NK-92 treated with Interleukin-12 subunit alpha and Interleukin-12 subunit beta, amount 100 ng/mL, for 24 hours (cell line): ENCODE data around the gene S100A10.
A peak's percentile ranks its signal among the peaks of the same experiment; 100 is the strongest.

Experiments
- DNase-seq: peaks from one replicate; lab custom pipeline; 2025; lab: John Stamatoyannopoulos, UW

The S100A10 gene

GRCh38 chr1:152013664-152014237 is 20.1 kb upstream of the S100A10 start:
- peak; percentile 32 for DNase-seq

GRCh38 chr1:152009691-152010090 is 16.0 kb upstream of the S100A10 start:
- DNase-seq = no peak

- no peak for DNase-seq
These were observed 13.4 kb upstream of the S100A10 start for GRCh38 chr1:152007047-152007446.

- DNase-seq = no peak
These were observed 11.8 kb upstream of the S100A10 start for GRCh38 chr1:152005360-152005912.

GRCh38 chr1:152003846-152004442 is 10.3 kb upstream of the S100A10 start:
- no peak for DNase-seq

- DNase-seq = peak; percentile 12
These were observed 9.3 kb upstream of the S100A10 start for GRCh38 chr1:152002960-152003359.

GRCh38 chr1:152001631-152002584 is 8.2 kb upstream of the S100A10 start:
- peak; percentile 53 for DNase-seq

- no peak for DNase-seq
These were observed 7.4 kb upstream of the S100A10 start for GRCh38 chr1:152000964-152001630.

- DNase-seq = peak; percentile 33
These were observed 5.1 kb upstream of the S100A10 start for GRCh38 chr1:151998611-151999362.

- DNase-seq = no peak
These were observed 3.6 kb upstream of the S100A10 start for GRCh38 chr1:151997284-151997570.

GRCh38 chr1:151995774-151996173 is 2.1 kb upstream of the S100A10 start:
- no peak for DNase-seq

- DNase-seq = no peak
These were observed 1.3 kb upstream of the S100A10 start for GRCh38 chr1:151994956-151995355.

- DNase-seq = no peak
These were observed 450 bp downstream of the S100A10 start for GRCh38 chr1:151993084-151993733.

- DNase-seq = no peak
These were observed 1.2 kb downstream of the S100A10 start for GRCh38 chr1:151992303-151993083.

GRCh38 chr1:151991663-151992302 is 1.9 kb downstream of the S100A10 start:
- no peak for DNase-seq

- DNase-seq = no peak
These were observed 2.8 kb downstream of the S100A10 start for GRCh38 chr1:151990856-151991198.

GRCh38 chr1:151990058-151990855 is 3.4 kb downstream of the S100A10 start:
- DNase-seq = no peak

GRCh38 chr1:151989211-151989862 is 4.3 kb downstream of the S100A10 start:
- DNase-seq = peak; percentile 60
